ENCODE results near the gene PCDHGA1.
"Not testable (repeated sequence)": the region's sequence is repeated elsewhere in the genome, so short reads cannot be mapped to it uniquely, and the experiment has no call there.

The PCDHGA1 gene

DNA sequence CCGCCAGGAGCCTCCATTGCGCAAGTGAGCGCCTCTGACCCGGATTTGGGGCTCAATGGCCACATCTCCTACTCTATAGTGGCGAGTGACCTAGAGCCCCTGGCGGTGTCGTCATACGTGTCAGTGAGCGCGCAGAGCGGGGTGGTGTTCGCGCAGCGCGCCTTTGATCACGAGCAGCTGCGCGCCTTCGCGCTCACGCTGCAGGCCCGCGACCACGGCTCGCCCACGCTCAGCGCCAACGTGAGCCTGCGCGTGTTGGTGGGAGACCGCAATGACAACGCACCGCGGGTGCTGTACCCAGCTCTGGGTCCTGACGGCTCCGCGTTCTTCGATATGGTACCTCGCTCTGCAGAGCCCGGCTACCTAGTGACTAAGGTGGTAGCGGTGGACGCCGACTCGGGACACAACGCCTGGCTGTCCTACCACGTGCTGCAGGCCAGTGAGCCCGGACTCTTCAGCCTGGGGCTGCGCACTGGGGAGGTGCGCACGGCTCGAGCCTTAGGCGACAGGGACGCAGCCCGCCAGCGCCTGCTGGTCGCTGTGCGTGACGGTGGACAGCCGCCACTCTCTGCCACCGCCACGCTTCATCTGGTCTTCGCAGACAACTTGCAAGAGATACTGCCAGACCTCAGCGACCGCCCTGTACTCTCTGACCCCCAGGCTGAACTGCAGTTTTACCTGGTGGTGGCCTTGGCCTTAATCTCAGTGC lies 79.4 kb downstream of the PCDHGA1 start:
- Mint-ChIP-seq H3K36me3 (ENCODE audit: low read depth) (peaks cover 18% of the 10 kb centered on the region), H3K9me3 (peaks cover 16% of the 10 kb centered on the region), H3K4me3 (no peak overlapping the region), H3K27ac (no peak overlapping the region), H3K27me3 (peaks cover 81% of the 10 kb centered on the region), H3K4me1 (ENCODE audit: low read depth) (peaks cover 13% of the 10 kb centered on the region)

- H3K4me1 Mint-ChIP-seq (ENCODE audit: low read depth): peaks cover 17% of the 10 kb centered on the region
- H3K4me3 Mint-ChIP-seq: no peak overlapping the region
- H3K9me3 Mint-ChIP-seq: peaks cover 16% of the 10 kb centered on the region
- H3K27me3 Mint-ChIP-seq: peaks cover 79% of the 10 kb centered on the region
- peaks cover 18% of the 10 kb centered on the region for H3K36me3 Mint-ChIP-seq (ENCODE audit: low read depth)
- H3K27ac Mint-ChIP-seq: no peak overlapping the region
These were observed 81.3 kb downstream of the PCDHGA1 start for GRCh38 chr5:141411575-141411974.

GRCh38 chr5:141412854-141413539 lies 82.7 kb downstream of the PCDHGA1 start, which contains the start of gene PCDHGA10:
Gene PCDHGA10 (plus strand): TSS chr5:141412987. CDS start chr5:141413176, 189 bp downstream.
- Mint-ChIP-seq H3K27ac (no peak within 1 kb of the TSS), H3K9me3 (peaks cover 19% of the 10 kb centered on the region), H3K27me3 (peaks cover 78% of the 10 kb centered on the region), H3K4me1 (ENCODE audit: low read depth) (peaks cover 20% of the 10 kb centered on the region), H3K36me3 (ENCODE audit: low read depth) (peaks cover 21% of the 10 kb centered on the region), H3K4me3 (peak within 1 kb of the TSS; percentile 79)

DNA sequence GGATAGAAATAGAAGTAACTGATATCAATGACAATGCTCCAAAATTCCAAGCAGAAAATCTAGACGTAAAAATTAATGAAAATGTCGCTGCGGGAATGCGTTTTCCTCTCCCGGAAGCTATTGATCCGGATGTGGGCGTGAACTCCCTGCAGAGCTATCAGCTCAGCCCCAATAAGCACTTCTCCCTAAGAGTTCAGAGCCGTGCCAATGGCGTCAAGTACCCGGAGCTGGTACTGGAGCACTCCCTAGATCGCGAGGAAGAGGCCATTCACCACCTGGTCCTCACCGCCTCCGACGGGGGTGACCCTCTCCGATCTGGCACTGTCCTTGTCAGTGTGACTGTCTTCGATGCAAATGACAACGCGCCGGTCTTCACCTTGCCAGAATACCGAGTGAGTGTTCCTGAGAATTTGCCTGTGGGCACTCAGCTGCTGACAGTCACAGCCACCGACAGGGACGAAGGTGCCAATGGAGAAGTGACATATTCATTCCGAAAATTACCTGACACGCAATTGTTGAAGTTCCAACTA lies 83.3 kb downstream of the PCDHGA1 start:
- Mint-ChIP-seq H3K27me3 (peaks cover 78% of the 10 kb centered on the region), H3K4me1 (ENCODE audit: low read depth) (peaks cover 21% of the 10 kb centered on the region), H3K4me3 (peak overlapping the region; percentile 79), H3K27ac (no peak overlapping the region), H3K9me3 (peaks cover 20% of the 10 kb centered on the region), H3K36me3 (ENCODE audit: low read depth) (peaks cover 24% of the 10 kb centered on the region)

- Mint-ChIP-seq H3K4me1 (ENCODE audit: low read depth) (peaks cover 21% of the 10 kb centered on the region), H3K27me3 (peaks cover 76% of the 10 kb centered on the region), H3K9me3 (peaks cover 17% of the 10 kb centered on the region), H3K36me3 (ENCODE audit: low read depth) (peaks cover 21% of the 10 kb centered on the region)
- H3K4me3 Mint-ChIP-seq, H3K27ac Mint-ChIP-seq: not testable (repeated sequence)
These were observed 84.4 kb downstream of the PCDHGA1 start for GRCh38 chr5:141414548-141415274.

DNA sequence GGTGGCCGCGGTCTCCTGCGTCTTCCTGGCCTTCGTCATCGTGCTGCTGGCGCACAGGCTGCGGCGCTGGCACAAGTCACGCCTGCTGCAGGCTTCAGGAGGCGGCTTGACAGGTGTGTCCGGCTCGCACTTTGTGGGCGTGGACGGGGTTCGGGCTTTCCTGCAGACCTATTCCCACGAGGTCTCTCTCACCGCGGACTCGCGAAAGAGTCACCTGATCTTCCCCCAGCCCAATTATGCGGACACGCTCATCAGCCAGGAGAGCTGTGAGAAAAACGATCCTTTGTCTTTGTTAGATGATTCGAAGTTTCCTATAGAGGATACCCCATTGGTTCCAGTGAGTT lies 84.9 kb downstream of the PCDHGA1 start:
- Mint-ChIP-seq H3K27me3 (peaks cover 79% of the 10 kb centered on the region), H3K9me3 (peaks cover 19% of the 10 kb centered on the region), H3K4me1 (ENCODE audit: low read depth) (peaks cover 21% of the 10 kb centered on the region), H3K36me3 (ENCODE audit: low read depth) (peaks cover 22% of the 10 kb centered on the region)
- not testable (repeated sequence) for H3K27ac Mint-ChIP-seq, H3K4me3 Mint-ChIP-seq

DNA sequence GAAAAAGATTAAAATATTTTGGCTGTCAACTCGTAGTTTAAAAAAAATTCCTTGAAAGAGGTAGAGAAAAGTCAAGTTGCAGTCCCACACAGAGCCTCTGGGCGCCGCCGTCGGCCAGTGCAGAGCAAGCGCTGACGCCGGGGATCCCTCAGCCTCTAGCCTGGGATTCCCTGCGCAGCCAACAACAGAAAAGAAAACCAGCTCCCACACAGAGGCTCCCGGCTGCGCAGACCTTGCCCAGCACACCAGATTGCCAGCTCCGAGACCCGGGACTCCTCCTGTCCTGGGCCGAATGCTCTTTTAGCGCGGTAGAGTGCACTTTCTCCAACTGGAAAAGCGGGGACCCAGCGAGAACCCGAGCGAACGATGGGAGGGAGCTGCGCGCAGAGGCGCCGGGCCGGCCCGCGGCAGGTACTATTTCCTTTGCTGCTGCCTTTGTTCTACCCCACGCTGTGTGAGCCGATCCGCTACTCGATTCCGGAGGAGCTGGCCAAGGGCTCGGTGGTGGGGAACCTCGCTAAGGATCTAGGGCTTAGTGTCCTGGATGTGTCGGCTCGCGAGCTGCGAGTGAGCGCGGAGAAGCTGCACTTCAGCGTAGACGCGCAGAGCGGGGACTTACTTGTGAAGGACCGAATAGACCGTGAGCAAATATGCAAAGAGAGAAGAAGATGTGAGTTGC lies 87.3 kb downstream of the PCDHGA1 start, which contains the start of gene PCDHGB7:
TSS of gene PCDHGB7 (plus strand) at position 184 of the 679 bp plus-strand sequence. CDS start at position 367, 183 bp downstream.
- H3K36me3 Mint-ChIP-seq (ENCODE audit: low read depth): peaks cover 34% of the 10 kb centered on the region
- peaks cover 89% of the 10 kb centered on the region for H3K27me3 Mint-ChIP-seq
- H3K4me3 Mint-ChIP-seq: peak within 1 kb of the TSS; percentile 74
- H3K4me1 Mint-ChIP-seq (ENCODE audit: low read depth): peaks cover 32% of the 10 kb centered on the region
- peak within 1 kb of the TSS; percentile 55 for H3K27ac Mint-ChIP-seq
- peaks cover 30% of the 10 kb centered on the region for H3K9me3 Mint-ChIP-seq

DNA sequence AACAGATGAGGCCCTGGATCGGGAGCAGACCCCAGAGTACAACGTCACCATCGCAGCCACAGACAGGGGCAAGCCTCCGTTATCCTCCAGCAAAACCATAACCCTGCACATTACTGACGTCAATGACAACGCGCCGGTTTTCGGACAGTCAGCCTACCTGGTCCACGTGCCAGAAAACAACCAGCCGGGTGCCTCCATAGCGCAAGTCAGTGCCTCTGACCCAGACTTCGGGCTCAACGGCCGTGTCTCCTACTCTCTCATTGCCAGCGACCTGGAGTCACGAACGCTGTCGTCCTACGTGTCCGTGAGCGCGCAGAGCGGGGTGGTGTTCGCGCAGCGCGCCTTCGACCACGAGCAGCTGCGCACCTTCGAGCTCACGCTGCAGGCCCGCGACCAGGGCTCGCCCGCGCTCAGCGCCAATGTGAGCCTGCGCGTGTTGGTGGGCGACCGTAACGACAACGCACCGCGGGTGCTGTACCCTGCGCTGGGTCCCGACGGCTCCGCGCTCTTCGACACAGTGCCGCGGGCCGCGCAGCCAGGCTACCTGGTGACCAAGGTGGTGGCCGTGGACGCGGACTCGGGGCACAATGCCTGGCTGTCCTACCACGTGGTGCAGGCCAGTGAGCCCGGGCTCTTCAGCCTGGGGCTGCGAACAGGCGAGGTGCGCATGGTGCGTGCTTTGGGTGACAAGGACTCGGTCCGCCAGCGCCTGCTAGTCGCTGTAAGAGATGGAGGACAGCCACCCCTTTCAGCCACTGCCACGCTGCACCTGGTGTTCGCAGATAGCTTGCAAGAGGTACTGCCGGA lies 89.0 kb downstream of the PCDHGA1 start:
- Mint-ChIP-seq H3K27ac (no peak overlapping the region), H3K36me3 (ENCODE audit: low read depth) (peaks cover 33% of the 10 kb centered on the region), H3K9me3 (peaks cover 34% of the 10 kb centered on the region), H3K27me3 (peaks cover 85% of the 10 kb centered on the region), H3K4me3 (no peak overlapping the region), H3K4me1 (ENCODE audit: low read depth) (peaks cover 22% of the 10 kb centered on the region)

DNA sequence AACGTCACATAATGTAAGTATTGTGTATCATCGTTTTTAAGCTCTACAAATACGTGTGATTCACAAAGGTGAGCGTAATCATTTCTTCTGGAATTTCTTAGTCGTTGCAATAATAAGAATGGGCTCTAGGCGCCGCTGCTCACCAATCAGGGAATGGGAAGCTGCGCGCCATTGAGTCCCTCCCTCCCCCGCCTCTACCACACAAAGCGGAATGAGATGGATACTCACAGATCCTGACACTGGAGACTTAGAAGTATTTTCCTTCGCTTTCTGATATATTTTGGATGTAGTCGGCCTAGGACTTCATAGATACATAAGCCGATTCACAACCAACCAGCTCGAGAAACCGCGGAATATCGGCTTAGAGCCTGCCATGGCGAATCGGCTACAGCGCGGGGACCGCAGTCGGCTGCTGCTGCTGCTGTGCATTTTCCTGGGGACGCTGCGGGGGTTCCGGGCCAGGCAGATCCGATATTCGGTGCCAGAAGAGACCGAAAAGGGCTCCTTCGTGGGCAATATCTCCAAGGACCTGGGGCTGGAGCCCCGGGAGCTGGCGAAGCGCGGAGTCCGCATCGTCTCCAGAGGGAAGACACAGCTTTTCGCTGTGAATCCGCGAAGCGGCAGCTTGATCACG lies 90.7 kb downstream of the PCDHGA1 start, which contains the start of gene PCDHGA11:
TSS of gene PCDHGA11 (plus strand) at position 197 of the 634 bp plus-strand sequence. CDS start at position 374, 177 bp downstream.
- H3K27me3 Mint-ChIP-seq: peaks cover 88% of the 10 kb centered on the region
- H3K9me3 Mint-ChIP-seq: peaks cover 34% of the 10 kb centered on the region
- peaks cover 15% of the 10 kb centered on the region for H3K4me1 Mint-ChIP-seq (ENCODE audit: low read depth)
- peak within 1 kb of the TSS; percentile 81 for H3K4me3 Mint-ChIP-seq
- H3K36me3 Mint-ChIP-seq (ENCODE audit: low read depth): peaks cover 29% of the 10 kb centered on the region
- peak within 1 kb of the TSS; percentile 63 for H3K27ac Mint-ChIP-seq

DNA sequence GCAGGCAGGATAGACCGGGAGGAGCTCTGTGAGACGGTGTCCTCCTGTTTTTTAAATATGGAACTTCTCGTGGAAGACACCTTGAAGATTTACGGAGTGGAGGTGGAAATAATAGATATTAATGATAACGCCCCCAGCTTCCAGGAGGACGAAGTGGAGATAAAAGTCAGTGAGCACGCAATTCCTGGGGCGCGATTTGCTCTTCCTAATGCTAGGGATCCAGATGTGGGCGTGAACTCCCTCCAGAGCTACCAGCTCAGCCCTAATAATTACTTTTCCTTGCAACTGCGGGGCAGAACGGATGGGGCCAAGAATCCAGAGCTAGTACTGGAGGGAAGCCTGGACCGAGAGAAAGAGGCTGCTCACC lies 91.2 kb downstream of the PCDHGA1 start:
- peaks cover 88% of the 10 kb centered on the region for H3K27me3 Mint-ChIP-seq
- H3K36me3 Mint-ChIP-seq (ENCODE audit: low read depth): peaks cover 29% of the 10 kb centered on the region
- peaks cover 34% of the 10 kb centered on the region for H3K9me3 Mint-ChIP-seq
- H3K4me1 Mint-ChIP-seq (ENCODE audit: low read depth): peaks cover 15% of the 10 kb centered on the region
- H3K4me3 Mint-ChIP-seq: peak overlapping the region; percentile 81
- peak overlapping the region; percentile 52 for H3K27ac Mint-ChIP-seq

- Mint-ChIP-seq H3K27me3 (peaks cover 88% of the 10 kb centered on the region), H3K36me3 (ENCODE audit: low read depth) (peaks cover 28% of the 10 kb centered on the region), H3K9me3 (peaks cover 33% of the 10 kb centered on the region), H3K4me3 (no peak overlapping the region), H3K27ac (no peak overlapping the region), H3K4me1 (ENCODE audit: low read depth) (peaks cover 14% of the 10 kb centered on the region)
These were observed 92.5 kb downstream of the PCDHGA1 start for GRCh38 chr5:141422742-141423291.

DNA sequence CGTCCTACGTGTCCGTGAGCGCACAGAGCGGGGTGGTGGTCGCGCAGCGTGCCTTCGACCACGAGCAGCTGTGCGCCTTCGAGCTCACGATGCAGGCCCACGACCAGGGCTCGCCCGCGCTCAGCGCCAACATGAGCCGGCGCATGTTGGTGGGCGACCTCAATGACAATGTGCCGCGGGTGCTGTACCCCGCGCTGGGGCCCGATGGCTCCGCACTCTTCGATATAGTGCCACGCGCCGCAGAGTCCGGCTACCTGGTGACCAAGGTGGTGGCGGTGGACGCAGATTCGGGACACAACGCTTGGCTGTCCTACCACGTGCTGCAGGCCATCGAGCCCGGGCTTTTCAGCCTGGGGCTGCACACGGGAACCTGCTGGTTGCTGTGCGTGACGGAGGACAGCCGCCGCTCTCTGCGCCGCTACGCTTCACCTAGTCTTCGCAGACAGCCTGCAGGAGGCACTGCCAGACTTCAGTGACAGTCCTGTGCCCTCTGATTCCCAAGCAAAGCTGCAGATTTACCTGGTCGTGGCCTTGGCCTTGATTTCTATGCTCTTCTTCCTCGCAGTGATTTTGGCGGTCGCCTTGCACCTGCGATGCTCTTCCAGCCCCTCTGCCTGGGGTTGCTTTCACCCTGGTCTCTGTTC lies 97.6 kb downstream of the PCDHGA1 start:
- Mint-ChIP-seq H3K4me1 (ENCODE audit: low read depth) (peaks cover 10% of the 10 kb centered on the region), H3K27me3 (peaks cover 76% of the 10 kb centered on the region), H3K9me3 (peaks cover 24% of the 10 kb centered on the region), H3K27ac (no peak overlapping the region), H3K4me3 (no peak overlapping the region), H3K36me3 (ENCODE audit: low read depth) (peaks cover 25% of the 10 kb centered on the region)
